Measurements from ENCODE around the gene IL6.
"Not testable (repeated sequence)": the region's sequence is repeated elsewhere in the genome, so short reads cannot be mapped to it uniquely, and the experiment has no call there.

Gene IL6

GRCh38 chr7:22729180-22729825 lies 2.3 kb downstream of the IL6 start:
- DNase-seq, result no peak

GRCh38 chr7:22730066-22730710 lies 3.2 kb downstream of the IL6 start:
- DNase-seq, result no peak

- no peak for DNase-seq
Measured at GRCh38 chr7:22730921-22731654, 4.1 kb downstream of the IL6 start.

GRCh38 chr7:22731766-22732165 lies 4.8 kb downstream of the IL6 start:
- DNase-seq, result no peak

GRCh38 chr7:22732556-22733126 lies 5.6 kb downstream of the IL6 start:
- no peak for DNase-seq

GRCh38 chr7:22733761-22734160 lies 6.8 kb downstream of the IL6 start:
- DNase-seq, result no peak

- no peak for DNase-seq
Measured at GRCh38 chr7:22743014-22743413, 16.0 kb downstream of the IL6 start.

- no peak for DNase-seq
Measured at GRCh38 chr7:22751341-22751740, 24.3 kb downstream of the IL6 start.

- DNase-seq, result no peak
Measured at GRCh38 chr7:22757338-22757994, 30.5 kb downstream of the IL6 start.

GRCh38 chr7:22758576-22758975 lies 31.6 kb downstream of the IL6 start:
- DNase-seq, result no peak

- DNase-seq, result no peak
Measured at GRCh38 chr7:22759721-22760120, 32.7 kb downstream of the IL6 start.

- no peak for DNase-seq
Measured at GRCh38 chr7:22762866-22763265, 35.9 kb downstream of the IL6 start.

GRCh38 chr7:22765609-22766008 lies 38.6 kb downstream of the IL6 start:
- no peak for DNase-seq

- DNase-seq, result no peak
Measured at GRCh38 chr7:22771194-22771871, 44.3 kb downstream of the IL6 start.

GRCh38 chr7:22771872-22772228 lies 44.9 kb downstream of the IL6 start:
- DNase-seq, result no peak

GRCh38 chr7:22772885-22773284 lies 45.9 kb downstream of the IL6 start:
- DNase-seq, result no peak

GRCh38 chr7:22776964-22777363 lies 50.0 kb downstream of the IL6 start:
- DNase-seq, result no peak

- DNase-seq, result not testable (repeated sequence)
Measured at GRCh38 chr7:22779730-22780323, 52.8 kb downstream of the IL6 start.

GRCh38 chr7:22781230-22781711 lies 54.3 kb downstream of the IL6 start:
- no peak for DNase-seq

Data from activated CD8-positive, alpha-beta memory T cell treated with anti-CD3 and anti-CD28 coated beads, Interleukin-2, amount 50 U/mL, for 48 hours (primary cell).